WTC11 (cell line): Measurements from ENCODE around the gene TUBB. TPM values are rescaled to one million over a fixed set of nuclear protein-coding genes. Genes with fewer than 3 reads are reported as not detected.

Source experiments
- ELF4 ChIP-seq: sonication (generic); formaldehyde crosslinking; IDR thresholded peaks from 2 replicates; pipeline ENCODE4 v1.8.1; 2022; ENCODE audit warnings: low read depth, mild to moderate bottlenecking, moderate library complexity, missing genetic modification reagents
- GABPB1 ChIP-seq: sonication (generic); formaldehyde crosslinking; IDR thresholded peaks from 2 replicates; pipeline ENCODE4 v1.8.1; 2023; ENCODE audit warnings: mild to moderate bottlenecking, missing genetic modification reagents
- GTF2I ChIP-seq: fragments of 250-450 bp; sonication (Bioruptor Pico); conservative IDR thresholded peaks from 2 replicates; pipeline ENCODE4 v1.4.0; 2021; ENCODE audit warnings: mild to moderate bottlenecking
- MXD4 ChIP-seq: fragments of 250-450 bp; sonication (Bioruptor Pico); IDR thresholded peaks from 2 replicates; pipeline ENCODE4 v1.8.0; 2021; ENCODE audit warnings: mild to moderate bottlenecking, moderate library complexity, borderline replicate concordance
- NFATC4 ChIP-seq: fragments of 250-450 bp; sonication (Bioruptor Pico); IDR thresholded peaks from 2 replicates; pipeline ENCODE4 v1.9.0; 2021; ENCODE audit warnings: mild to moderate bottlenecking
- NFYB ChIP-seq: sonication (generic); formaldehyde crosslinking; conservative IDR thresholded peaks from 2 replicates; pipeline ENCODE4 v1.8.0; 2022; ENCODE audit warnings: low read depth, missing genetic modification reagents
- SMAD3 ChIP-seq: sonication (generic); formaldehyde crosslinking; IDR thresholded peaks from 2 replicates; pipeline ENCODE4 v1.8.0; 2022; ENCODE audit warnings: missing genetic modification reagents, mild to moderate bottlenecking, borderline replicate concordance
- ZBTB21 ChIP-seq: sonication (generic); formaldehyde crosslinking; IDR thresholded peaks from 2 replicates; pipeline ENCODE4 v1.8.1; 2023; ENCODE audit warnings: mild to moderate bottlenecking, missing genetic modification reagents, borderline replicate concordance
- ZNF121 ChIP-seq: sonication (generic); formaldehyde crosslinking; IDR thresholded peaks from 2 replicates; pipeline ENCODE4 v1.8.0; 2023; ENCODE audit warnings: missing genetic modification reagents
- ZNF219 ChIP-seq: sonication (generic); formaldehyde crosslinking; IDR thresholded peaks from 2 replicates; pipeline ENCODE4 v1.8.0; 2023; ENCODE audit warnings: missing genetic modification reagents, mild to moderate bottlenecking, borderline replicate concordance
- ZNF232 ChIP-seq: sonication (generic); formaldehyde crosslinking; IDR thresholded peaks from 2 replicates; pipeline ENCODE4 v1.8.0; 2022; ENCODE audit warnings: mild to moderate bottlenecking, missing genetic modification reagents
- ZNF423 ChIP-seq: fragments of 250-450 bp; sonication (Bioruptor Pico); IDR thresholded peaks from 2 replicates; pipeline ENCODE4 v2.1.2; 2022; ENCODE audit warnings: mild to moderate bottlenecking, moderate library complexity
- total RNA-seq: library from RNA; stranded (reverse); gene quantifications from 3 replicates; pipeline ENCODE4 v1.2.3, GENCODE V29; 2021
- TF ChIP-seq, protein P1 (sequence below): sonication (generic); formaldehyde crosslinking; IDR thresholded peaks from 2 replicates; pipeline ENCODE4 v1.8.0; 2023; ENCODE audit warnings: mild to moderate bottlenecking, missing genetic modification reagents
- TF ChIP-seq, protein P2 (sequence below): fragments of 250-450 bp; sonication (Bioruptor Pico); IDR thresholded peaks from 2 replicates; pipeline ENCODE4 v1.9.0; 2021; ENCODE audit warnings: mild to moderate bottlenecking, borderline replicate concordance
- TF ChIP-seq, protein P3 (sequence below): sonication (generic); formaldehyde crosslinking; IDR thresholded peaks from 2 replicates; pipeline ENCODE4 v1.8.1; 2023; ENCODE audit warnings: mild to moderate bottlenecking, missing genetic modification reagents
- TF ChIP-seq, protein P4 (sequence below): fragments of 250-450 bp; sonication (Bioruptor Pico); conservative IDR thresholded peaks from 2 replicates; pipeline ENCODE4 v1.9.0; 2021; ENCODE audit warnings: mild to moderate bottlenecking
- TF ChIP-seq, protein P5 (sequence below): fragments of 250-450 bp; sonication (Bioruptor Pico); IDR thresholded peaks from 2 replicates; pipeline ENCODE4 v2.1.2; 2022; ENCODE audit warnings: mild to moderate bottlenecking, moderate library complexity
- TF ChIP-seq, protein P6 (sequence below): sonication (generic); formaldehyde crosslinking; IDR thresholded peaks from 2 replicates; pipeline ENCODE4 v1.8.0; 2023; ENCODE audit warnings: missing genetic modification reagents
- TF ChIP-seq, protein P7 (sequence below): sonication (generic); formaldehyde crosslinking; IDR thresholded peaks from 2 replicates; pipeline ENCODE4 v1.8.0; 2022; ENCODE audit warnings: missing genetic modification reagents
- TF ChIP-seq, protein P8 (sequence below): fragments of 250-450 bp; sonication (Bioruptor Pico); IDR thresholded peaks from 2 replicates; pipeline ENCODE4 v1.9.0; 2021; ENCODE audit warnings: mild to moderate bottlenecking

TUBB gene
- total RNA-seq, 1 experiment from 2014 or later = 1,503 TPM

DNA sequence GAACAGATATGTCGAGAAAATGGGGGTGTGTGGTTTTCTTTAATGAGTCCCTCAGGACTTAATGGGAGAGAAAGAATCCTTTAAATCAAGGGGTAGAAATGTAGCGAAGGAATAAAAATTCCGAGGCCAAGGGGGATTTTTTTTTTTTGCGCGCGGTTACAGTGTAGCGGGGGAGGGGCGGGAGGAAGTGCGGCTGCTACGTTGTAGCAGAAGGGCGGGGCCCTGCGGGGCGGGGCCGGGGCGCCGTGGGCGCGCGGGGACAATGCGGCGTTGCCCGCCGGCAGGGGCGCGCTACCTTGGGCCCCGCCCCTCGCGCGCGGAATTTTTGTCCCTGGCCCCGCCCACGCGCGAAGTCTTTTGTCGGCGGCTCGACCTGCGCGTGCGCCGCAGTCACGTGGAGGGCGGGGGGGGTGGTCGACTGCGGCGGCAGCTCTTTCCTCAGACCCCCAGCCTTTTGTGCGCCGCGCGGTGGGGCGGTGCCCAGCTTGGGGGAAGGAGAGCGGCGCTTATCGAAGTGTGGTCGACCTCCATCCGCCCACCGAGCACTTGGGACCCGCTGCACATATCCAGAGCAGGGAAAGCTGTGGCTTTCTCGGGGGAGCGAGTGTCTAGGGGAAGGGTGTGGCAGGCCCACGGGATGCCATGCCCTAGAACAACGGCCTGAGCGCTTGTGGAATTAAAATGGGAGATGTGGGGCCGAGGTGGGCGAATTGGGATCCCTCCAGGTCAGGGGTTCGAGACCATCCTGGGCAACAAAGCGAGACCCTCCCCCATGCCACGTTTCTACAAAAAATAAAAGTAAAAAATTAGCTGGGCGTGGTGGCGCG, 1.3 kb downstream of the TUBB start (continued):
- TF ChIP-seq, protein P1, sequence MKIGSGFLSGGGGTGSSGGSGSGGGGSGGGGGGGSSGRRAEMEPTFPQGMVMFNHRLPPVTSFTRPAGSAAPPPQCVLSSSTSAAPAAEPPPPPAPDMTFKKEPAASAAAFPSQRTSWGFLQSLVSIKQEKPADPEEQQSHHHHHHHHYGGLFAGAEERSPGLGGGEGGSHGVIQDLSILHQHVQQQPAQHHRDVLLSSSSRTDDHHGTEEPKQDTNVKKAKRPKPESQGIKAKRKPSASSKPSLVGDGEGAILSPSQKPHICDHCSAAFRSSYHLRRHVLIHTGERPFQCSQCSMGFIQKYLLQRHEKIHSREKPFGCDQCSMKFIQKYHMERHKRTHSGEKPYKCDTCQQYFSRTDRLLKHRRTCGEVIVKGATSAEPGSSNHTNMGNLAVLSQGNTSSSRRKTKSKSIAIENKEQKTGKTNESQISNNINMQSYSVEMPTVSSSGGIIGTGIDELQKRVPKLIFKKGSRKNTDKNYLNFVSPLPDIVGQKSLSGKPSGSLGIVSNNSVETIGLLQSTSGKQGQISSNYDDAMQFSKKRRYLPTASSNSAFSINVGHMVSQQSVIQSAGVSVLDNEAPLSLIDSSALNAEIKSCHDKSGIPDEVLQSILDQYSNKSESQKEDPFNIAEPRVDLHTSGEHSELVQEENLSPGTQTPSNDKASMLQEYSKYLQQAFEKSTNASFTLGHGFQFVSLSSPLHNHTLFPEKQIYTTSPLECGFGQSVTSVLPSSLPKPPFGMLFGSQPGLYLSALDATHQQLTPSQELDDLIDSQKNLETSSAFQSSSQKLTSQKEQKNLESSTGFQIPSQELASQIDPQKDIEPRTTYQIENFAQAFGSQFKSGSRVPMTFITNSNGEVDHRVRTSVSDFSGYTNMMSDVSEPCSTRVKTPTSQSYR (CRISPR knock-in tag) = no peak
- no peak for TF ChIP-seq MXD4 (CRISPR knock-in tag)
- TF ChIP-seq ZNF423 = no peak
- TF ChIP-seq ZNF121 (CRISPR knock-in tag) = no peak
- TF ChIP-seq GTF2I = no peak
- no peak for TF ChIP-seq NFYB (CRISPR knock-in tag)
- TF ChIP-seq, protein P2, sequence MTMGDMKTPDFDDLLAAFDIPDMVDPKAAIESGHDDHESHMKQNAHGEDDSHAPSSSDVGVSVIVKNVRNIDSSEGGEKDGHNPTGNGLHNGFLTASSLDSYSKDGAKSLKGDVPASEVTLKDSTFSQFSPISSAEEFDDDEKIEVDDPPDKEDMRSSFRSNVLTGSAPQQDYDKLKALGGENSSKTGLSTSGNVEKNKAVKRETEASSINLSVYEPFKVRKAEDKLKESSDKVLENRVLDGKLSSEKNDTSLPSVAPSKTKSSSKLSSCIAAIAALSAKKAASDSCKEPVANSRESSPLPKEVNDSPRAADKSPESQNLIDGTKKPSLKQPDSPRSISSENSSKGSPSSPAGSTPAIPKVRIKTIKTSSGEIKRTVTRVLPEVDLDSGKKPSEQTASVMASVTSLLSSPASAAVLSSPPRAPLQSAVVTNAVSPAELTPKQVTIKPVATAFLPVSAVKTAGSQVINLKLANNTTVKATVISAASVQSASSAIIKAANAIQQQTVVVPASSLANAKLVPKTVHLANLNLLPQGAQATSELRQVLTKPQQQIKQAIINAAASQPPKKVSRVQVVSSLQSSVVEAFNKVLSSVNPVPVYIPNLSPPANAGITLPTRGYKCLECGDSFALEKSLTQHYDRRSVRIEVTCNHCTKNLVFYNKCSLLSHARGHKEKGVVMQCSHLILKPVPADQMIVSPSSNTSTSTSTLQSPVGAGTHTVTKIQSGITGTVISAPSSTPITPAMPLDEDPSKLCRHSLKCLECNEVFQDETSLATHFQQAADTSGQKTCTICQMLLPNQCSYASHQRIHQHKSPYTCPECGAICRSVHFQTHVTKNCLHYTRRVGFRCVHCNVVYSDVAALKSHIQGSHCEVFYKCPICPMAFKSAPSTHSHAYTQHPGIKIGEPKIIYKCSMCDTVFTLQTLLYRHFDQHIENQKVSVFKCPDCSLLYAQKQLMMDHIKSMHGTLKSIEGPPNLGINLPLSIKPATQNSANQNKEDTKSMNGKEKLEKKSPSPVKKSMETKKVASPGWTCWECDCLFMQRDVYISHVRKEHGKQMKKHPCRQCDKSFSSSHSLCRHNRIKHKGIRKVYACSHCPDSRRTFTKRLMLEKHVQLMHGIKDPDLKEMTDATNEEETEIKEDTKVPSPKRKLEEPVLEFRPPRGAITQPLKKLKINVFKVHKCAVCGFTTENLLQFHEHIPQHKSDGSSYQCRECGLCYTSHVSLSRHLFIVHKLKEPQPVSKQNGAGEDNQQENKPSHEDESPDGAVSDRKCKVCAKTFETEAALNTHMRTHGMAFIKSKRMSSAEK = peak; percentile 74; the same call in 1 of the 2 replicates
- TF ChIP-seq SMAD3 = no peak
- no peak for TF ChIP-seq ZNF232 (CRISPR knock-in tag)
- TF ChIP-seq GABPB1 (CRISPR knock-in tag) = peak; percentile 62
- no peak for TF ChIP-seq ZBTB21 (CRISPR knock-in tag)
- peak; percentile 96 for TF ChIP-seq NFATC4 (CRISPR knock-in tag)
- TF ChIP-seq, protein P3, sequence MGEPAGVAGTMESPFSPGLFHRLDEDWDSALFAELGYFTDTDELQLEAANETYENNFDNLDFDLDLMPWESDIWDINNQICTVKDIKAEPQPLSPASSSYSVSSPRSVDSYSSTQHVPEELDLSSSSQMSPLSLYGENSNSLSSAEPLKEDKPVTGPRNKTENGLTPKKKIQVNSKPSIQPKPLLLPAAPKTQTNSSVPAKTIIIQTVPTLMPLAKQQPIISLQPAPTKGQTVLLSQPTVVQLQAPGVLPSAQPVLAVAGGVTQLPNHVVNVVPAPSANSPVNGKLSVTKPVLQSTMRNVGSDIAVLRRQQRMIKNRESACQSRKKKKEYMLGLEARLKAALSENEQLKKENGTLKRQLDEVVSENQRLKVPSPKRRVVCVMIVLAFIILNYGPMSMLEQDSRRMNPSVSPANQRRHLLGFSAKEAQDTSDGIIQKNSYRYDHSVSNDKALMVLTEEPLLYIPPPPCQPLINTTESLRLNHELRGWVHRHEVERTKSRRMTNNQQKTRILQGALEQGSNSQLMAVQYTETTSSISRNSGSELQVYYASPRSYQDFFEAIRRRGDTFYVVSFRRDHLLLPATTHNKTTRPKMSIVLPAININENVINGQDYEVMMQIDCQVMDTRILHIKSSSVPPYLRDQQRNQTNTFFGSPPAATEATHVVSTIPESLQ (CRISPR knock-in tag) = no peak
- TF ChIP-seq ZNF219 (CRISPR knock-in tag) = no peak
- TF ChIP-seq, protein P4, sequence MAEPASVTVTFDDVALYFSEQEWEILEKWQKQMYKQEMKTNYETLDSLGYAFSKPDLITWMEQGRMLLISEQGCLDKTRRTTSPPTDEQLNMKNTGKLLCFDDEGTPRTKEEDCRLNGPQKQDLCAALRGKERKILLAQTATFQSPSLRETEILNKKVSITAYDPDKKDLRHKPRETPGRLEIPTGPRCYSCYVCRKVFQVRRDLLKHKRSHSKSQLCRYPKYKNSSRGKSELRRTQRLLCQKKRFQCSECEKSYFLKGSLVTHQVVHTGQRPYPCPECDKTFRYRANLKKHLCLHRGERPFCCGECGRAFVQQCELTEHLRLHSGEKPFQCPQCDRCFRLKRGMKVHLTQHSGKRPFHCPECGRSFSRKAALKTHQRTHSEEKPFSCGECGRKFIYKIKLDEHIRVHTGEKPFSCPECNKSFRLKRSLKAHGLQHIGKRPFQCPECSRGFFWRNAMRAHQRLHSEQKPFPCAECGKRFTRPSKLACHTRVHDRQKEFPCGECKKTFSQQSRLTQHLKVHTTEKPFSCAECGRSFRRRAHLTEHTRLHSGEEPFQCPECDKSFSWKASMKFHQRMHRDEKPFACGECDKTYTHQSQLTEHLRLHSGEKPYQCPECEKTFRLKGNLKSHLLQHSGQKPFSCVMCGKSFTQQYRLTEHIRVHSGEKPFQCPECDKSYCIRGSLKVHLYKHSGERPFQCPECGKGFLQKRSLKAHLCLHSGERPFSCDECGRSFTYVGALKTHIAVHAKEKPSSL = no peak; the same call in 1 of the 2 replicates
- TF ChIP-seq, protein P5, sequence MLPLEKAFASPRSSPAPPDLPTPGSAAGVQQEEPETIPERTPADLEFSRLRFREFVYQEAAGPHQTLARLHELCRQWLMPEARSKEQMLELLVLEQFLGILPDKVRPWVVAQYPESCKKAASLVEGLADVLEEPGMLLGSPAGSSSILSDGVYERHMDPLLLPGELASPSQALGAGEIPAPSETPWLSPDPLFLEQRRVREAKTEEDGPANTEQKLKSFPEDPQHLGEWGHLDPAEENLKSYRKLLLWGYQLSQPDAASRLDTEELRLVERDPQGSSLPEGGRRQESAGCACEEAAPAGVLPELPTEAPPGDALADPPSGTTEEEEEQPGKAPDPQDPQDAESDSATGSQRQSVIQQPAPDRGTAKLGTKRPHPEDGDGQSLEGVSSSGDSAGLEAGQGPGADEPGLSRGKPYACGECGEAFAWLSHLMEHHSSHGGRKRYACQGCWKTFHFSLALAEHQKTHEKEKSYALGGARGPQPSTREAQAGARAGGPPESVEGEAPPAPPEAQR = no peak
- TF ChIP-seq, protein P6, sequence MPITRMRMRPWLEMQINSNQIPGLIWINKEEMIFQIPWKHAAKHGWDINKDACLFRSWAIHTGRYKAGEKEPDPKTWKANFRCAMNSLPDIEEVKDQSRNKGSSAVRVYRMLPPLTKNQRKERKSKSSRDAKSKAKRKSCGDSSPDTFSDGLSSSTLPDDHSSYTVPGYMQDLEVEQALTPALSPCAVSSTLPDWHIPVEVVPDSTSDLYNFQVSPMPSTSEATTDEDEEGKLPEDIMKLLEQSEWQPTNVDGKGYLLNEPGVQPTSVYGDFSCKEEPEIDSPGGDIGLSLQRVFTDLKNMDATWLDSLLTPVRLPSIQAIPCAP (CRISPR knock-in tag) = no peak
- TF ChIP-seq ELF4 (CRISPR knock-in tag) = no peak
- TF ChIP-seq, protein P7, sequence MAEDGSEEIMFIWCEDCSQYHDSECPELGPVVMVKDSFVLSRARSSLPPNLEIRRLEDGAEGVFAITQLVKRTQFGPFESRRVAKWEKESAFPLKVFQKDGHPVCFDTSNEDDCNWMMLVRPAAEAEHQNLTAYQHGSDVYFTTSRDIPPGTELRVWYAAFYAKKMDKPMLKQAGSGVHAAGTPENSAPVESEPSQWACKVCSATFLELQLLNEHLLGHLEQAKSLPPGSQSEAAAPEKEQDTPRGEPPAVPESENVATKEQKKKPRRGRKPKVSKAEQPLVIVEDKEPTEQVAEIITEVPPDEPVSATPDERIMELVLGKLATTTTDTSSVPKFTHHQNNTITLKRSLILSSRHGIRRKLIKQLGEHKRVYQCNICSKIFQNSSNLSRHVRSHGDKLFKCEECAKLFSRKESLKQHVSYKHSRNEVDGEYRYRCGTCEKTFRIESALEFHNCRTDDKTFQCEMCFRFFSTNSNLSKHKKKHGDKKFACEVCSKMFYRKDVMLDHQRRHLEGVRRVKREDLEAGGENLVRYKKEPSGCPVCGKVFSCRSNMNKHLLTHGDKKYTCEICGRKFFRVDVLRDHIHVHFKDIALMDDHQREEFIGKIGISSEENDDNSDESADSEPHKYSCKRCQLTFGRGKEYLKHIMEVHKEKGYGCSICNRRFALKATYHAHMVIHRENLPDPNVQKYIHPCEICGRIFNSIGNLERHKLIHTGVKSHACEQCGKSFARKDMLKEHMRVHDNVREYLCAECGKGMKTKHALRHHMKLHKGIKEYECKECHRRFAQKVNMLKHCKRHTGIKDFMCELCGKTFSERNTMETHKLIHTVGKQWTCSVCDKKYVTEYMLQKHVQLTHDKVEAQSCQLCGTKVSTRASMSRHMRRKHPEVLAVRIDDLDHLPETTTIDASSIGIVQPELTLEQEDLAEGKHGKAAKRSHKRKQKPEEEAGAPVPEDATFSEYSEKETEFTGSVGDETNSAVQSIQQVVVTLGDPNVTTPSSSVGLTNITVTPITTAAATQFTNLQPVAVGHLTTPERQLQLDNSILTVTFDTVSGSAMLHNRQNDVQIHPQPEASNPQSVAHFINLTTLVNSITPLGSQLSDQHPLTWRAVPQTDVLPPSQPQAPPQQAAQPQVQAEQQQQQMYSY = no peak
- TF ChIP-seq, protein P8, sequence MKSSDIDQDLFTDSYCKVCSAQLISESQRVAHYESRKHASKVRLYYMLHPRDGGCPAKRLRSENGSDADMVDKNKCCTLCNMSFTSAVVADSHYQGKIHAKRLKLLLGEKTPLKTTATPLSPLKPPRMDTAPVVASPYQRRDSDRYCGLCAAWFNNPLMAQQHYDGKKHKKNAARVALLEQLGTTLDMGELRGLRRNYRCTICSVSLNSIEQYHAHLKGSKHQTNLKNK (CRISPR knock-in tag) = no peak; the same call in 1 of the 2 replicates
